GM23338 (cell line): ENCODE data around the gene CATSPERE. TPM values are rescaled to one million over a fixed set of nuclear protein-coding genes. Genes with fewer than 3 reads are reported as not detected.

Source experiments
- ATAC-seq: fragments of 200-7000 bp; cut with Tn5 transposase; 3 replicates; pipeline ENCODE4 v1.9.1; 2020
- DNase-seq: peaks from one replicate; pipeline ENCODE4 v3.0.0-alpha.2; 2015; ENCODE audit warnings: low spot score
- H2AFZ ChIP-seq: fragments of 200-600 bp; sonication (generic); 2 replicates; pipeline ENCODE4 v1.8.0; 2016; ENCODE audit warnings: antibody characterized with exemption, mild to moderate bottlenecking, moderate library complexity
- H3F3A ChIP-seq: fragments of 200-600 bp; sonication (generic); replicated peaks from 2 replicates; pipeline ENCODE4 v1.8.0; 2017; ENCODE audit warnings: antibody characterized with exemption, mixed run types, low read depth
- H3K27ac ChIP-seq: fragments of 200-600 bp; sonication (generic); 2 replicates; pipeline ENCODE4 v1.6.1; 2016; ENCODE audit warnings: low read depth
- H3K27me3 ChIP-seq: fragments of 200-600 bp; sonication (generic); 2 replicates; pipeline ENCODE4 v1.8.0; 2016; ENCODE audit warnings: mild to moderate bottlenecking, mixed run types, moderate library complexity; ENCODE audit not compliant: insufficient read depth
- H3K36me3 ChIP-seq: fragments of 200-600 bp; sonication (generic); 2 replicates; pipeline ENCODE4 v1.8.0; 2016; ENCODE audit warnings: mild to moderate bottlenecking; ENCODE audit not compliant: insufficient read depth
- H3K4me1 ChIP-seq: fragments of 200-600 bp; sonication (generic); 2 replicates; pipeline ENCODE4 v1.8.0; 2016; ENCODE audit warnings: mild to moderate bottlenecking, moderate library complexity; ENCODE audit not compliant: insufficient read depth
- H3K4me2 ChIP-seq: fragments of 200-600 bp; sonication (generic); 2 replicates; pipeline ENCODE4 v1.7.1; 2017; ENCODE audit warnings: mixed run types
- H3K4me3 ChIP-seq: fragments of 200-600 bp; sonication (generic); 2 replicates; pipeline ENCODE4 v1.6.1; 2016; ENCODE audit warnings: mixed run types
- H3K79me2 ChIP-seq: fragments of 200-600 bp; sonication (generic); replicated peaks from 2 replicates; pipeline ENCODE4 v1.8.0; 2017; ENCODE audit warnings: mild to moderate bottlenecking; ENCODE audit not compliant: insufficient read depth
- H3K9me2 ChIP-seq: fragments of 200-600 bp; sonication (generic); 2 replicates; pipeline ENCODE4 v1.8.0; 2017; ENCODE audit not compliant: insufficient read depth
- H4K20me1 ChIP-seq: fragments of 200-600 bp; sonication (generic); replicated peaks from 2 replicates; pipeline ENCODE4 v1.8.0; 2017; ENCODE audit warnings: mild to moderate bottlenecking; ENCODE audit not compliant: insufficient read depth
- H3K27ac Mint-ChIP-seq: 2 replicates; pipeline ENCODE4 v1.8.0; 2020; ENCODE audit warnings: inconsistent platforms, mild to moderate bottlenecking, moderate library complexity, mixed read lengths
- H3K27me3 Mint-ChIP-seq: 3 replicates; pipeline ENCODE4 v1.8.0; 2022; ENCODE audit warnings: low read depth, mild to moderate bottlenecking, moderate library complexity, mixed read lengths, inconsistent platforms; ENCODE audit not compliant: insufficient read depth, poor library complexity
- H3K36me3 Mint-ChIP-seq: 3 replicates; pipeline ENCODE4 v1.8.0; 2021; ENCODE audit warnings: low read depth, mild to moderate bottlenecking, inconsistent platforms, moderate library complexity, mixed read lengths
- H3K4me1 Mint-ChIP-seq: 3 replicates; pipeline ENCODE4 v1.8.0; 2020; ENCODE audit warnings: mild to moderate bottlenecking, inconsistent platforms, mixed read lengths
- H3K4me3 Mint-ChIP-seq: 3 replicates; pipeline ENCODE4 v1.8.0; 2021; ENCODE audit warnings: moderate library complexity, mild to moderate bottlenecking, inconsistent platforms, mixed read lengths
- H3K9me3 Mint-ChIP-seq: 3 replicates; pipeline ENCODE4 v1.8.0; 2020; ENCODE audit warnings: moderate library complexity, mild to moderate bottlenecking, inconsistent platforms, mixed read lengths
- EZH2 ChIP-seq: fragments of 200-600 bp; sonication (generic); IDR thresholded peaks from one replicate; pipeline ENCODE4 v1.8.0; 2017; ENCODE audit warnings: antibody characterized with exemption, mild to moderate bottlenecking, low read depth; ENCODE audit not compliant: unreplicated experiment
- EZH2phosphoT487 ChIP-seq: fragments of 200-600 bp; sonication (generic); IDR thresholded peaks from one replicate; pipeline ENCODE4 v1.8.1; 2018; ENCODE audit warnings: antibody characterized with exemption; ENCODE audit not compliant: unreplicated experiment
- POLR2AphosphoS5 ChIP-seq: IDR thresholded peaks from 2 replicates; pipeline ENCODE4 v1.6.1; 2016; ENCODE audit warnings: antibody characterized with exemption, low read depth
- STAT1 ChIP-seq: IDR thresholded peaks from one replicate; pipeline ENCODE4 v1.6.1; 2016; ENCODE audit warnings: antibody characterized with exemption; ENCODE audit not compliant: unreplicated experiment
- ZNF331 ChIP-seq: fragments of 250-450 bp; sonication (Bioruptor Pico); IDR thresholded peaks from 2 replicates; pipeline ENCODE4 v1.5.0; 2020; ENCODE audit warnings: low read depth, mild to moderate bottlenecking, moderate library complexity
- polyA plus RNA-seq: library from polyadenylated mRNA; unstranded; fragments of >200 nt; fragmentation: Nextera tagmentation; extraction: Ambion mirVana; gene quantifications from 2 replicates; pipeline ENCODE4 v1.2.1, GENCODE V29; 2016
- total RNA-seq: library from RNA; depleted of rRNA; stranded (reverse); fragments of >200 nt; shearing (Covaris generic); gene quantifications from 2 replicates; pipeline ENCODE4 v1.2.3, GENCODE V29; 2014
- TF ChIP-seq, protein P1 (sequence below): fragments of 250-450 bp; sonication (Bioruptor Pico); IDR thresholded peaks from 2 replicates; pipeline ENCODE4 v1.5.0; 2020; ENCODE audit warnings: mild to moderate bottlenecking, moderate library complexity
- TF ChIP-seq, protein P2 (sequence below): IDR thresholded peaks from 2 replicates; pipeline ENCODE4 v1.6.1; 2016; ENCODE audit warnings: antibody characterized with exemption

CATSPERE gene
- total and polyA plus RNA-seq, 2 experiments from 2014 or later: 0.70 TPM; not detected in 1

DNA sequence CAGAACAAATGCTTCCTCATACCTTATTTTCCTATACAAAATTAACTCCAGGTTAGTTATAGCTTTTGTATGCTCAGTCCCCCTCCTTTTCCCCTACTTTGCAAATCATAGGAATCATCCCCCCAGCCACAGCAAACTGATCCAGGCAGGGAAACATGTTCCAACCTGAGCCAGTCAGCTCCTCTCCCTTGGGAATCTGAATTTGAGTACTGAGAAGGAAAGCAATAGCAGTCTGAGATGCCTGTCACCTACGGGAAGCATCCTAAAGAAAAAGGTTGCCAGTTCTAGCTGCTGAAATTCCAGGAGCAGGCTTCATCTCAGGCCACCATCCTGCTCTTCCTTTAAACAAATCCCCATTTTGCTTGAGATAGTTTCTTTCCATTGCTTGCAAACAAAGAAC lies 16.2 kb upstream of the CATSPERE start:
- H3K27ac Mint-ChIP-seq: peak overlapping the region; percentile 76; the same call in 1 of the 2 replicates
- Histone ChIP-seq H2AFZ (no peak overlapping the region), H3K79me2 (peaks cover 100% of the 10 kb centered on the region), H3K36me3 (no peaks in the 10 kb centered on the region; the same call in 1 of the 2 replicates), H4K20me1 (peaks cover 5% of the 10 kb centered on the region; the same call in 1 of the 2 replicates), H3K4me2 (no peak overlapping the region), H3K27me3 (no peaks in the 10 kb centered on the region), H3F3A (no peaks in the 10 kb centered on the region), H3K4me3 (no peak overlapping the region), H3K9me2 (no peaks in the 10 kb centered on the region), H3K4me1 (peaks cover 65% of the 10 kb centered on the region), H3K27ac (peak overlapping the region; percentile 0)
- peaks cover 14% of the 10 kb centered on the region; the same call in 2 of the 3 replicates for H3K36me3 Mint-ChIP-seq
- no peaks in the 10 kb centered on the region for H3K9me3 Mint-ChIP-seq
- no peak for TF ChIP-seq EZH2
- TF ChIP-seq, protein P1, sequence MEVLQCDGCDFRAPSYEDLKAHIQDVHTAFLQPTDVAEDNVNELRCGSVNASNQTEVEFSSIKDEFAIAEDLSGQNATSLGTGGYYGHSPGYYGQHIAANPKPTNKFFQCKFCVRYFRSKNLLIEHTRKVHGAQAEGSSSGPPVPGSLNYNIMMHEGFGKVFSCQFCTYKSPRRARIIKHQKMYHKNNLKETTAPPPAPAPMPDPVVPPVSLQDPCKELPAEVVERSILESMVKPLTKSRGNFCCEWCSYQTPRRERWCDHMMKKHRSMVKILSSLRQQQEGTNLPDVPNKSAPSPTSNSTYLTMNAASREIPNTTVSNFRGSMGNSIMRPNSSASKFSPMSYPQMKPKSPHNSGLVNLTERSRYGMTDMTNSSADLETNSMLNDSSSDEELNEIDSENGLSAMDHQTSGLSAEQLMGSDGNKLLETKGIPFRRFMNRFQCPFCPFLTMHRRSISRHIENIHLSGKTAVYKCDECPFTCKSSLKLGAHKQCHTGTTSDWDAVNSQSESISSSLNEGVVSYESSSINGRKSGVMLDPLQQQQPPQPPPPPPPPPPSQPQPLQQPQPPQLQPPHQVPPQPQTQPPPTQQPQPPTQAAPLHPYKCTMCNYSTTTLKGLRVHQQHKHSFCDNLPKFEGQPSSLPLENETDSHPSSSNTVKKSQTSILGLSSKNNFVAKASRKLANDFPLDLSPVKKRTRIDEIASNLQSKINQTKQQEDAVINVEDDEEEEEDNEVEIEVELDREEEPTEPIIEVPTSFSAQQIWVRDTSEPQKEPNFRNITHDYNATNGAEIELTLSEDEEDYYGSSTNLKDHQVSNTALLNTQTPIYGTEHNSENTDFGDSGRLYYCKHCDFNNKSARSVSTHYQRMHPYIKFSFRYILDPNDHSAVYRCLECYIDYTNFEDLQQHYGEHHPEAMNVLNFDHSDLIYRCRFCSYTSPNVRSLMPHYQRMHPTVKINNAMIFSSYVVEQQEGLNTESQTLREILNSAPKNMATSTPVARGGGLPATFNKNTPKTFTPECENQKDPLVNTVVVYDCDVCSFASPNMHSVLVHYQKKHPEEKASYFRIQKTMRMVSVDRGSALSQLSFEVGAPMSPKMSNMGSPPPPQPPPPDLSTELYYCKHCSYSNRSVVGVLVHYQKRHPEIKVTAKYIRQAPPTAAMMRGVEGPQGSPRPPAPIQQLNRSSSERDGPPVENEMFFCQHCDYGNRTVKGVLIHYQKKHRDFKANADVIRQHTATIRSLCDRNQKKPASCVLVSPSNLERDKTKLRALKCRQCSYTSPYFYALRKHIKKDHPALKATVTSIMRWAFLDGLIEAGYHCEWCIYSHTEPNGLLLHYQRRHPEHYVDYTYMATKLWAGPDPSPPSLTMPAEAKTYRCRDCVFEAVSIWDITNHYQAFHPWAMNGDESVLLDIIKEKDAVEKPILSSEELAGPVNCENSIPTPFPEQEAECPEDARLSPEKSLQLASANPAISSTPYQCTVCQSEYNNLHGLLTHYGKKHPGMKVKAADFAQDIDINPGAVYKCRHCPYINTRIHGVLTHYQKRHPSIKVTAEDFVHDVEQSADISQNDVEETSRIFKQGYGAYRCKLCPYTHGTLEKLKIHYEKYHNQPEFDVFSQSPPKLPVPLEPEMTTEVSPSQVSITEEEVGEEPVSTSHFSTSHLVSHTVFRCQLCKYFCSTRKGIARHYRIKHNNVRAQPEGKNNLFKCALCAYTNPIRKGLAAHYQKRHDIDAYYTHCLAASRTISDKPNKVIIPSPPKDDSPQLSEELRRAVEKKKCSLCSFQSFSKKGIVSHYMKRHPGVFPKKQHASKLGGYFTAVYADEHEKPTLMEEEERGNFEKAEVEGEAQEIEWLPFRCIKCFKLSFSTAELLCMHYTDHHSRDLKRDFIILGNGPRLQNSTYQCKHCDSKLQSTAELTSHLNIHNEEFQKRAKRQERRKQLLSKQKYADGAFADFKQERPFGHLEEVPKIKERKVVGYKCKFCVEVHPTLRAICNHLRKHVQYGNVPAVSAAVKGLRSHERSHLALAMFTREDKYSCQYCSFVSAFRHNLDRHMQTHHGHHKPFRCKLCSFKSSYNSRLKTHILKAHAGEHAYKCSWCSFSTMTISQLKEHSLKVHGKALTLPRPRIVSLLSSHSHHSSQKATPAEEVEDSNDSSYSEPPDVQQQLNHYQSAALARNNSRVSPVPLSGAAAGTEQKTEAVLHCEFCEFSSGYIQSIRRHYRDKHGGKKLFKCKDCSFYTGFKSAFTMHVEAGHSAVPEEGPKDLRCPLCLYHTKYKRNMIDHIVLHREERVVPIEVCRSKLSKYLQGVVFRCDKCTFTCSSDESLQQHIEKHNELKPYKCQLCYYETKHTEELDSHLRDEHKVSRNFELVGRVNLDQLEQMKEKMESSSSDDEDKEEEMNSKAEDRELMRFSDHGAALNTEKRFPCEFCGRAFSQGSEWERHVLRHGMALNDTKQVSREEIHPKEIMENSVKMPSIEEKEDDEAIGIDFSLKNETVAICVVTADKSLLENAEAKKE (CRISPR knock-in tag): no peak
- no peak for TF ChIP-seq EZH2phosphoT487
- TF ChIP-seq POLR2AphosphoS5: no peak
- no peak for TF ChIP-seq STAT1
- no peak for TF ChIP-seq ZNF331 (CRISPR knock-in tag)
- TF ChIP-seq, protein P2, sequence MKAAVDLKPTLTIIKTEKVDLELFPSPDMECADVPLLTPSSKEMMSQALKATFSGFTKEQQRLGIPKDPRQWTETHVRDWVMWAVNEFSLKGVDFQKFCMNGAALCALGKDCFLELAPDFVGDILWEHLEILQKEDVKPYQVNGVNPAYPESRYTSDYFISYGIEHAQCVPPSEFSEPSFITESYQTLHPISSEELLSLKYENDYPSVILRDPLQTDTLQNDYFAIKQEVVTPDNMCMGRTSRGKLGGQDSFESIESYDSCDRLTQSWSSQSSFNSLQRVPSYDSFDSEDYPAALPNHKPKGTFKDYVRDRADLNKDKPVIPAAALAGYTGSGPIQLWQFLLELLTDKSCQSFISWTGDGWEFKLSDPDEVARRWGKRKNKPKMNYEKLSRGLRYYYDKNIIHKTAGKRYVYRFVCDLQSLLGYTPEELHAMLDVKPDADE: no peak
- H3K27me3 Mint-ChIP-seq: peaks cover 2% of the 10 kb centered on the region
- DNase-seq (peak; percentile 53), ATAC-seq (peak; percentile 62)
- peaks cover 54% of the 10 kb centered on the region for H3K4me1 Mint-ChIP-seq
- no peak overlapping the region; the same call in 2 of the 3 replicates for H3K4me3 Mint-ChIP-seq
